EL (cell line): ENCODE results near the gene NTM.
A peak's percentile ranks its signal among the peaks of the same experiment; 100 is the strongest.
"Not testable (repeated sequence)": the region's sequence is repeated elsewhere in the genome, so short reads cannot be mapped to it uniquely, and the experiment has no call there.

ENCODE experiments used
- DNase-seq: peaks from one replicate; pipeline ENCODE4 v3.0.0-alpha.2; 2016

Gene NTM

DNA sequence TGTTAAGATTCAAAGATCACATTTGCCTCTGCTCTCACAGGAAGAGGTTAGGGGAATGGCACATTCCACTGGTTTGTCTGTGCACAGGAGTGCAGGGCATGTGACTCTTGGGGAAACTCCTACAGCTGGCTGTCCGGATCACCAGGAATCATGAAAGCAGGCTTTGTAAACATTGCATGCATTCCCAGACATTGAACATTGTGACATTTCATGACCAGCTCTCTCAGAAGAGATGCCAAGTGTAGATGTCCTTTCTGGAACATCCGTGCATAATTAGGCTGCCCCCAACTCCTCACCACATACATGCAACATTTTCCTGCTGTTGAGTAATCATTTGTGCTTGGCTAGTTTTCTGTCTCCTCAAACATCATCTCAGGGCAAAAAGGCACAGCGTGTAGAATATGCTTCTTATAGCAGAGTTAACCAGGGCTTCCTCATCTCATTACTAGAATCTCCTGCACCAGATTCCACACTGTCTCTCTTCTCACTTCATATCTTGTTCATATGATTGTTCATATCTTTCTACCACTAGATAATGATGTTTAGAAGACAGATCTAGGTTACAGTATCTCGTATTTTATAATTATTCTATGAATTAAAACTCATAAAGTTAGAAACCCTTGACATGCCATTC lies 694.7 kb downstream of the NTM start:
- peak; percentile 98 for DNase-seq

DNA sequence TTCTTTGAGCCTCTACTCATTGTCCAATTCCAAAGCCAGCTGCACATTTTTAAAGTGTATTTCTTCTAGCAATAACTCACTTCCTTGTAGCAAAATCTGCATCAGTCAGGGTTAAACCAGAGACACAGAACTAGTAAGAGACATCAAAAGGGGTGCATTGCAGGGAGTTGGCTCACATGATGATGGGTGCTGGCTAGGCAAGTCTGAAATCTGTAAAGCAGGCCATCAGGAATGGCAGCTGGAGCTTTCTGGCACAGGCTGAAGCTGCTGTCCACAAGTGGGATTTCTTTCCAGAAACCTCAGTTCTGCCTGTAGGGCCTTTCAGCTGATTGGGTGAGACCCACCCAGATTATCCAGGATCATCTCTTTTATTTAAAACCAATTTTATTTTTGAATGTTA lies 698.1 kb downstream of the NTM start:
- DNase-seq: no peak

DNA sequence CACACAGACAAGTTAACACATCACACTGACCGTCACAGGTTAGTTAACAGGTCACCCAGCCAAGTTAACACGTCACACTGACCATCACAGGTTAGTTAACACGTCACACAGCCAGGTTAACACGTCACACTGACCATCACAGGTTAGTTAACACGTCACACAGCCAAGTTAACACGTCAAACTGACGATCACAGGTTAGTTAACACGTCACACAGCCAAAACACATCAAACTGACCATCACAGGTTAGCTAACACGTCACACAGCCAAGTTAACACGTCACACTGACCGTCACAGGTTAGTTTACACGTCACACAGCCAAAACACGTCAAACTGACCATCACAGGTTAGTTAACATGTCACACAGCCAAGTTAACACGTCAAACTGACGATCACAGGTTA lies 699.2 kb downstream of the NTM start:
- not testable (repeated sequence) for DNase-seq

DNA sequence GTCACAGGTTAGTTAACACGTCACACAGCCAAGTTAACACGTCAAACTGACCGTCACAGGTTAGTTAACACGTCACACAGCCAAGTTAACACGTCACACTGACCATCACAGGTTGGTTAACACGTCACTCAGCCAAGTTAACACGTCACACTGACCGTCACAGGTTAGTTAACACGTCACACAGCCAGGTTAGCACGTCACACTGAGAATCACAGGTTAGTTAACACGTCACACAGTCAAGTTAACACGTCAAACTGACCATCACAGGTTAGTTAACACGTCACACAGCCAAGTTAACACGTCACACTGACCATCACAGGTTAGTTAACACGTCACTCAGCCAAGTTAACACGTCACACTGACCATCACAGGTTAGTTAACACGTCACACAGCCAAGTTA lies 700.5 kb downstream of the NTM start:
- not testable (repeated sequence) for DNase-seq

DNA sequence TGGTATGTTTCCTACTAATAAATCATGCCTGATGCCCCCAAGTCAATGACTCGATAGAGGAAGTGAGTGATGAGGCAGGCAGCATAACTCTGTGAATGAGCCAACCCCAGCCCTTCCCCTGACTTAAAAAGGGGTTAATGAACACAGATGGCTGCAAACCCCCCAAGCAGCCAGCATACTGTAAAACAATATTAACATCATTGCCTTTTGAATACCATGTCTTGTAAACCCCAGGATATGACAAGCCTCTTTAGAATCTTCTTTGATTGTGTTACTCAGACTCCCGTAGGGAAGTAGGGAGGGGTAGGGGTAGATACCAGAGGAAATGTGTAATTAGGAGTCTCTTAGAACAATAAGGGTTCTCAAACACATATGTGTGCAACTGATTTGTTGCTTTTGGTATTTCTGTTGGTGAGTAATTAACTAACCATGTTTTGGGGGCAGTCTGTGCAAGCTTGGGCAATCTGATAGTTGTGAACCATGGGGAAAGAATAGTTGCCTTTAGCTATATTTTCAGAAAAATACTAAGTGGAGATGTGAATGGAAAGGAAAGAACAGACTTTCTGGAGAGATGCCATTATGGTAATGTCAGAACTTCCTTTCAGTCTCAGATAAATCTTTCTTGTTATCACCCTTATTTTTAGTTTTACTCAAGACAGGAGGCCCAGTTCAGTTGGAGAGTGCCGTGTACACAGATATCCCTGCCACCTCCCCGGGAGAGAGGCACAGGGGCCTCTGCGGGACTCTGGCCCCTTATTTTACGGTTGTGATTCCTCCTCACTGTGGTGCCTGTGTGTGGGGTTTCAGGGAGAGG lies 701.8 kb downstream of the NTM start:
- DNase-seq: peak; percentile 98

DNA sequence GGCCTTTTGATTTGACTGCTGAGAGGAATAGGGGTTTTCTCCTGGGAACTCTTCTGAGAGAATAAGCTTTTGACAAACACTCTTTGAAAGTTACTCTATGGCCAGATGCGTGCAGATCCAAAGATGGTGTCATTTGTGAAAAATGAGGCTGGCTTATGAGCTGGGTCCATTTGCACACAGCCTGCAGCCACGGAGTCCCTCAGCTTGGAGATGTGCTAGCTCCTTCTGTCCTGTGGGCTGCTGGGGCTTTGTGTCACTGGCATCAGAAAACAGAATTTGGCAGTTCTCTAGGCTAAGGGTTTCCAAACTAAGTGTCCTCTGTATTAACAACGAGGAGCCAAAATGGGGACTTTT lies 702.4 kb downstream of the NTM start:
- DNase-seq: peak; percentile 45

DNA sequence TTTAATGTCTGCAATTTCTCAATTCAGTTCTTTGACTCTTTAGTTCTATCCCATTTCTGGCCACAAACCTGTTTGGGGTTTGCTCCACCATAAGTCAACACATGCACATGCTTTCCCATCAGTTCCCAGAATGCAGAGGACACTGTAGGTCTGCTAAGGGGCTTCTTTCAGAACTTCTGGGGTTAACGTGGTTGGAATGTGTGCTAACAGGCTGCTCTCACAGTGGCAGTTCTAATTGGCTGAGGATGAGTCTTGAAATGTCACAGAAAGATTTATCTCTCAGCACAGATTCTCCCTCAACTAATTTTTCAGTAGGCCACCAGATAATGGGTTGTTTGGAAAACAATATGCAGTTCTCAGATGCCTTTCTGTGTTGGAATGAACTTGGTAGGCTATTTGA lies 703.4 kb downstream of the NTM start:
- DNase-seq: no peak

DNA sequence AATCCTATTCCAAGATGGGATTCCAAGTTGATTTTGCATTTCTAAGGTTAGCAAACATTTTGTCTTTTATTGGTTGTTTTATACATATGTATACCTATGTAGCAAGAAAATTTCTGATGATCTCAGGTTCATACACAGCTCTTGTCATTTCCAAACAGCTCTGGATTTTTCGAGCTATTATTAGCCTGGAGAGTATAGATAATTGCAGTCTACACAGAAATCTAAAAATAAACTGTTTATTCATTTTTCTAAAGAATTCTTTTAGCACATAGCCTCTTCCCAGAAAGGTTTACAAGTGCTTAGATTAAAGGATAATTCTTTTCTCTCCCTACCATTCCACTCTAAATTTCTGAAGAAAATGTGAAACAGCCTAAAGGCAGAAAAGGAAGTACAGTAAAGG lies 705.0 kb downstream of the NTM start:
- DNase-seq: no peak

DNA sequence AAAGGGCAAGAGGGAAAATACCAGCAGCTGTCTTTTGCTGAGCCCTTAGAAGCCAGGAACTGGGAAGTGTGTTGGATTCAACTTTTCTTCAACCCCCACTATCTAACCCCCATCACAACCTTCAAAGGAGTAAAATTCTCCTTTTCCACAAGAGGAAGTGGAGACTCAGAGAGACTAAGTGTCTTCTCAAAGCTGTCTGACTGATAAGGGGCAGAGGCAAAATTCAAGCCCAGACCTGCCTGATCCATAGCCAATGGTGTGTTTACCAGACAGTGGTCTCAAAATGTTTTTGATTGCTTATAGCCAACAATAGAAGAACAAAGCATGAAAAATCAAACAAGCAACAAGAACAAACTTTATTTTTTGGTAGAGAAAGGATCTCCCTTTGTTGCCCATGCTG lies 707.0 kb downstream of the NTM start:
- DNase-seq: no peak

DNA sequence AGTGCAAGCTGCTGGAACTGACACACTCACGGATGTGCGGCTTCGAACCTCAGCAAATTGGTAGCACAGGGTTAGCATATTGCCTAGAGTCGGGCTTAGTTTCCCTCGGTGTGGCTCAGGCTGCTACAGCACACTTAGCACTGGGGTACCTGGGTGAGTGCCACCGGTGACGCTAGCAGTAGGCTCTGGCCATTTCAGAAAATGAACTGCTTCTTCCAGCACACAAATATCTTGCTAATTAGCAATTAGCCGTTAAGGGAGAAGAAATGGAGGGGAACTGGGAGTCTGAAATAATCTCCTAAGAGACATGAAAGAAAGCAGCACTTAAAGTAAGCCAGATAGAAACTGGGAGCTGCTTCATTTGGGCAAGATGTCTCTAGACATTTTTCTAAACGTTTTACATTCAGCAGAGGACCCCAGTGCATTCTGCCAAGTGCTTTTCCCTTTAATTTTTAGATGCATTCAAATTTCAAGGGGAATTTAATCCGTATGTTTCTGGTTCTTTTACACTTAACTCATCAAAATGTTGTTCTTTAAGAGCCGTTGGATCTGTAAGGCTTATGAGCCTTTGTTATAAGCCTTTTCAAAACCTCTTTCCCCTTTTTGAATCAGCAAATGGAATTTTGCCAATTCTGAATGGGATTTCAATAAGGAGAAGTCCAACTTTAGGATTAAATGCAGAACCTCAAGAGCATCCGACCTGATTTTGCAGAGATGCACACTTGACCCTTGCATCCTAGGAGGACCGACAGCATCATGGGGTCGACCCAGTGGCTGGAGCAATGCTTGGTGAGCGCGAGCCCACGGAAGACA lies 708.1 kb downstream of the NTM start:
- DNase-seq: no peak

DNA sequence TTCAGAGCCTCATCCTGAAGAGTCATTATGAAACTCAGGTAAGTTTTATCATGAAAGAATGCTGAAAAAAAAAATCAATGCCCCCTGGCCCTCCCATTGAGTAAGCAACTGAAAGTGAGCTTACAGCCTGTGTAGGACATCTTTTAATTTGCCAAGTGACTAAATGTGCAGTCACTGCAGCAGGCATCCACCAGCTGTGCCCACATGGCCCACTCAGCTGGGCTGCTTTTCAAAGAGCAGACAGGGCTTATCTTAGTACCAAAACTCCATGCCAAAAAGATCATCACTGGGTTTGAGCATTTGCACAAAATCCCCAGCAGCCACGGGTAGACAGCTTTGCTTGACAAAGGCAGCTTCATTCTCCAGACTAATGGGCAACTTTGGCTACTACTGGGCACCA lies 709.7 kb downstream of the NTM start:
- DNase-seq: no peak

DNA sequence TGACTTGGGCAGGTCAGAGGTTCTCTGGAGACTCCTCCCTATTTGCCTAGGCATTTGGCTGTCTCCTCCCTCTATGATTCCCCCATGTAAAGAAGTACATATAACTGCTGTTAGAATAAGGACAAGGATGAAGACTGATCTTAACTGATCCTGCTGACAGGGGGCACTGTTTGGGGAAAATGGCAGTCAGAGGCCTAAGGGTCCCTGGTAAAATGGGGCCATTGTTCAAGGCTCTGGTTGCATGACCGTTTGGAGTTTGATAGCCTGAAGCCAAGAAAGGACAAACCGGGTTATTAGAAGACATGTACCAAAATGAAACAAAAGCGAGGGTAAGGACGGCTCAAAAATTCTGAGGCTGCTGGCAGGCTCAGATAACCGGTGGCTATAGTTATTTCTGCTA lies 712.2 kb downstream of the NTM start:
- DNase-seq: no peak

DNA sequence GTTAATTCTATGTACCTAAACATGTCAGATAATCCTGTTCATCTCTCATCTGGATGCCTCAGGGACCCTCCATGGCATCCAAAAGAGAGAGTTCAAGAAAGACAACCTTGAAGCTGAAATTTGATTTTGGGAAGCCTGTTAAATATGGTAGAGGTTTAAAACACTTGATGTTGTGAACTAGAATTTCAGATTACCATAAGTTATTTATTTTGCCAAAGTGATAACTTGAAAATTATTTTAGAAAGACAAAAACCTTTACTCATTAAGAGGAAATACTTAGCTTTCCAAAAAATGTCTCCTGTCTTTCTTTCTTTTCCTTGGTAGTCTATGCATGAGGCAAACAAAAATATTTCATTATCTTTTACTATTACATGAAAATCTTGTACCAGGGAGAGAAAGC lies 714.0 kb downstream of the NTM start:
- DNase-seq: no peak

DNA sequence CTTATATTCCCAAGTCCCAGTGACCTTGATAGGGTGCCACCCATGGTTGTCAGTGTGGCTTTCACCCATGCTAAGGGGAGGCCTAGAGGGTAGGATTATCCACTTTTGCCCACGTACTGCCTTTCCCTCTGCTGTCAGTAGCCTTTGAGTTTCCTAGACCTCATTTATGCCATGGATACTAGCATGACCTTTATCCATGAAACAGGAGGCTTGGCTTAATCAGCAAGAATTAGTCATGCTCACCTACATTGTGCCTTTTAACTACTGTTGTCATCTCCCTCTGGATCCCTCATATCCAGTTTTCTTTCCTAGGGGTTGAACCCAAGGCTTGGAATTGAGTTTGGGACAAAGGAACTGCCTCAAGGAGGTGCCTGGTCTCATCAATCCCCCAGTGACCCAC lies 716.7 kb downstream of the NTM start:
- DNase-seq: no peak

DNA sequence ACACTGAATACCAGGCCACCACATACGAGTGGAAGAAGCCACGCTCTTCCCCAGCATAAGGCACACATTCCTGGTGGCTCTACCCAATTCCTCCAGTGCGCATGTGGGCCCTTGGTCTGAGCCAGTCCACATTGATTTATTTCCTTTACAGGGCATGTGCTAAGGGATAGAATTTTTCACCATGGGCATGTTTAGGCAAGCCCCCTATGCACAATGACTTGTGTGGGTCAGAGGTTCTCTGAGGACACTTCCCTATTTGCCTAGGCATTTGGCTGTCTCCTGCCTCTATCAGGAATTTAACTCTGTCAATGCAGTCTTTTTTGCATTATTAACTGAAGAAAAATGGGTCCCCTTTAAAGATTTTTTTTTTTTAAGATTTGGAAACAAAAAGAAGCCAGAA lies 718.1 kb downstream of the NTM start:
- no peak for DNase-seq

DNA sequence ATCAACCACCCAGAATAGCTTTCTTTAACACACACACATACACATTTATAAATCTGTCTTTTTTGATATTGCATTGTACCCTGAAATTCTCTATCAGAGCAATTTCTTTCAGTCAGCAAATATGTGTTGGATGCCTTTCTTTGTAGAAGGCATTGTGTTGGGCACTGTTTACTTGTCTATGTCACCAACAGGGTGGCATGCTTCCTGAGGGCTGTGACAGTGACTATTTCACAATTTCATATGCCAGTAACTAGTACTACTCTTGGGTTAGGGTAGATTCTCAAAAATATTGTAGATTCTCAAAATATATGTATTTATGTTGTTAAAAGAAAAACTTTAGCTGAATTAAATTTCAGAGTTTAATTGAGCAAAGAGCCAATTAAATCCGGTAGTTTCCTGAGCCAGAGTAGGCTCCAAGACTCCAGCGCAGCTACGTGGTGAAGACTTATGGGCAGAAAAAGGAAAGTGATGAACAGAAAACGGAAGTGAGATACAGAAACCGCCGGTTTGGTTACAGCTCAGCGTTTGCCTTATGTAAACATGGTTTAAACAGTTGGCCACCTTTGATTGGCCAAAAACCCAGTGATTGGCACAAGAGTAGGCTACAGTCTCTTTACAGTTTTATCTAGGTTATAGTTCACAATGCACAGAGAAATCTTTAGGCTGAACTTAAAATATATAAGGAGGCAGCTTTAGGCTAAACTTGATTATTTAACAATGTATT lies 723.3 kb downstream of the NTM start:
- DNase-seq: no peak

DNA sequence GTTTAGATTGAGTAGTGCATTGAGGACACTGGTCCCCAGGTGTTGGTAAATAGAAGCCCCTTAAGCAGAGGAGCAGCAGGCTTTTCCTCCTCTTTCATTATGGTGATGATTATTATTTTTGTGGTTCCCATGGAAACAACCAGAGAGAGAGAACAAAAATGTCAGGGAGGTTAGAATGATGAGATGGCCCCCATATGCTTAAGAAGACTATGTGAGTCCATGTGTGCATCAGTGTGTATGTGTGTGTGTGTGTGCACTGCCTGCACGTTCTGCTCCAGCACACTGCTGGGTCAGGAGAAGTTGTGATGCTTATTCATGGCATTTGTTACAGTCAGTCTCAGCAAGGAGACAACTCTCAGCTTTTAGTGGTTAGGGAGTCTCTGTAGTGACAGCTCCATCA lies 724.2 kb downstream of the NTM start:
- DNase-seq: no peak

DNA sequence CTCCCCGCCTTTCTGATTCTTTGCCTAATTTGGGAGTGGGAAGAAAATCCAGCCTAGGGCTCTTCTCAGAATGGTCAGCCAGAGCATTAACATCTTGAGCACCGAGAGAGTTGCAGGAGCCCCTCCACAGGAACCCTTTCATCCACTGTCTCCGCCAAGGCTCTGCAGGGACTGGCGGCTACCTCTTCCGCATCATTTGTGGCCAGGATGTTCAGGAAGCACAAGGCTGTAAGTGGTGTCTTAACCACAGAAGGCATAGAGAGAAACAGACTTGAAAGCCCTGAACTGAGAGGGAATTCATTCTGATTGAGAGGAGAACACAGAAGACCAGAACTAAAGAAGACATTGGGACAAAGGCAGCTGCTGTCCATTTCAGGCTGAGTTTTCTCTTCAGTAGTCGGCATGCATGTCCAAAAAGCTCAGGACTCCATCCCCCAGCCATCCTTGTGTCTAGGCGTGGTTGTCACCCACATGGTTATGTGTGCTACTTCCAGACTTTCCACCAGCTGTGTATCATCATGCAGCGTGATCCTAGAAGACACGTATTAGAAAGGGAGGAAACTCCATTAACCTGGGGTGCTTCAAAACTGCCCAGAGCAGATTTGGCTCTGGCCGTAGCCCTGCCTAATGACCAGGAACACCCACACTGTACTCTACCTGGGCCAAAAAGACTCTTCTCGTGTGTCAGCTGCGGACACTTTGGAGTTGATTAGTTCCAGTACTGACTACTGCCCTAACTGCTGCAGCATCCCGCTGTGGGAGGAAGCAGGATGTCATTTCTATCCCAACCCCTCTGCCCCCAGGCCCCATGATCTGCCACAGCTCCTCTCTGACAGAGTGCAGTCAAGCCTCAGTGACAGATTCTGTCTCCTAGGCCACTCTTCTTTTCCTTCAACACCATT lies 725.1 kb downstream of the NTM start:
- no peak for DNase-seq

DNA sequence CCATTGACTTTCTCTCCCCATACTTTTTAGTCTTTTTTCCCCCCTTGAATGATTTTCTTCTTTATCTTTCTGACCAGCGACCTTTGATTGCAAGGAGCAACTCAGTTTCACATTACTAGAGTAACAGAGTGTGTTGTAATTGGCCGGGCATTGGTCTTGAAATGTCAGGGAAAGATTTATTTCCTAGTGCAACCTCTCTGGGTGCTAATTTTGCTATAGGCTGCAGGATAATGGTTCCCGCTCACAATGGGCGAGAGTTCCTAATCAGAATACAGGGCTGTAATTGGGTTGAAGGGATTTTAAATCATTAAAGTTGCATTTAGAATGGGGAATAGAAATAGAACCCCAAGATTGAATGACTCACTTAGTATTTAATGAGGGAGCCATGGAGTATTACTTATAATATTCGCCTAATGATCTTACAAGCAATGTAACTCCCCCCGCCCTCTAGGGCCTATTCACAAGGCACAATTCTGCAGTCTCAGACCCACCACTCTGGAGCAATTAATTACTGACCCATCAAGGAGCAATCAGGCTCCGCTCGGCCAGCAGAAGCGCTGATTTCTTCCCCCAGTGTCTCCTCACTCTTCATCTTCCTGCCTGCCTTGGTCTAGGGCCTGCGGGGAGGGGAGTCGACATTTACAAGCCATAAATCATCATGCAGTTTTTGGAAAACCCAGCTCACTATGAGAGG lies 725.9 kb downstream of the NTM start:
- no peak for DNase-seq

DNA sequence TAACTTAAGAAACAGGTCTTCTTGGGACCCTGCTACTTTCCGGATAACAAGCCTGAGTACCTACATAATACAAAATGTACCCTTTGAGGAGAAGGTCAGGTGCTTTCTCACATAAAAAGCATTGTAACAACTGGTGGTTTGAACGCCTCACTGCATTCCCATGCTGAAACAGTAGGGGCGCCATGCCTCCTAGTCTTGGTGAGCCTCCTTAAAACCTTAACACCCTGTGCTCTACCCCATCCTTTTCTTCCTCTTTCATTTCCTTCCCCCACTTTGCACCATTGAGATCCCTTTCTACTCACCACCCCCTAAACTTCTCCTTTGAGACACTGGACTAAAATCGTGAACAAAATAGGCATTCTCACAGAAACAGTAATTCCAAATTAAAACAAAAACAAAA lies 729.3 kb downstream of the NTM start:
- no peak for DNase-seq

DNA sequence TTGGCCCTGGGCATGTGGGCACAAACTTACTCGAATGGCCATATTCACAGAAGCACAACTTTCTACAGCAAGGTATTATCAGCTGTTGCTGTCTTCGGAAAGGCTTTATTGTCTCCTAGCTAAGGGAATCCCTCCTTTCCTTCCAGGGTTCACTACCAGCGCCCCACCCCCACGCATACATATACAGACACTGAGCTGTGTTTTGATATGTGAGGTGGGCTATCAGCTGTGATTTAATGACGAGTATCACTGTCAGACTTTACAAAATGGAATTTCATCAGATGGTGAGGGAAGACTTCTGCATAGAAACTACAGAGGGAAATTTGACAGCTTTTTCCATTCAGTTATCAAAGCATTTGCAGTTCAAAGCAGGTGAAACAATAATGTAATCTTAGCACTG lies 730.2 kb downstream of the NTM start:
- DNase-seq: no peak

DNA sequence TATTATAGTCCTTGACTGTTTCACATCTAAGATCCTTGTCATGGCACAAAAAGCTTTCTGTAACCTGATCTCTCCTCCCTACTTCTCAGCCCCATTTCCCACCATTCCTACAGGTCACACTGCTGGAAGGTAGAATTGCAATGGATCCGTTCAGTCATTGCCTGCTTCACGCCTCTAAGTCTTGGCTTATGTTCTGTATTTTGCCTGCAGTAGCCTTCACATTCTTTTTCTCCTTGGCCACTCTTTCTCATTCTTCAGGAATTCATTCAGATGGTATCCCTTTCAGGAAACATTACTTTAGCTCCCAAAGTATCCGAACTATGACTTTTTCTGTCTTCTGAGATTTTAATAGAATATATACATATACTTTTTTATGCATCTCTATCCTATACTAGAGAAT lies 731.5 kb downstream of the NTM start:
- peak; percentile 48 for DNase-seq
